Measurements from ENCODE around the gene MUC2. TPM values are rescaled to one million over a fixed set of nuclear protein-coding genes. Genes with fewer than 3 reads are reported as not detected.

MUC2 gene
- not detected for total RNA-seq

GRCh38 chr11:1074244-1075221 is at the start of gene MUC2:
Gene MUC2, plus strand, starts transcription at chr11:1074874.
- H3K4me3 Mint-ChIP-seq, result no peak within 1 kb of the TSS
- peaks cover 3% of the 10 kb centered on the region for H3K27me3 Mint-ChIP-seq
- no peaks in the 10 kb centered on the region for H3K9me3 Mint-ChIP-seq
- ChIA-PET POLR2A (no interaction called here), CTCF (no interaction called here)
- no peak within 1 kb of the TSS for H3K27ac Mint-ChIP-seq
- no peak for DNase-seq
- no peaks in the 10 kb centered on the region for H3K36me3 Mint-ChIP-seq (ENCODE audit: low read depth)
- no peaks in the 10 kb centered on the region for H3K4me1 Mint-ChIP-seq

- CTCF ChIA-PET, result no interaction called here
- Mint-ChIP-seq H3K9me3 (no peaks in the 10 kb centered on the region), H3K4me3 (no peak overlapping the region), H3K36me3 (ENCODE audit: low read depth) (no peaks in the 10 kb centered on the region), H3K27ac (no peak overlapping the region), H3K27me3 (no peaks in the 10 kb centered on the region), H3K4me1 (no peaks in the 10 kb centered on the region)
- POLR2A ChIA-PET, result no interaction called here
- no peak for DNase-seq
Measured at GRCh38 chr11:1025410-1026162, 49.1 kb upstream of the MUC2 start.

GRCh38 chr11:1026163-1026450 is 48.6 kb upstream of the MUC2 start:
- CTCF ChIA-PET, result no interaction called here
- Mint-ChIP-seq H3K27ac (no peak overlapping the region), H3K4me3 (no peak overlapping the region)

GRCh38 chr11:1026641-1027482 is 47.8 kb upstream of the MUC2 start:
- H3K36me3 Mint-ChIP-seq (ENCODE audit: low read depth), result no peaks in the 10 kb centered on the region
- ChIA-PET POLR2A (no interaction called here), CTCF (no interaction called here)
- H3K27me3 Mint-ChIP-seq, result no peaks in the 10 kb centered on the region
- H3K4me1 Mint-ChIP-seq, result no peaks in the 10 kb centered on the region
- H3K27ac Mint-ChIP-seq, result no peak overlapping the region
- no peaks in the 10 kb centered on the region for H3K9me3 Mint-ChIP-seq
- H3K4me3 Mint-ChIP-seq, result no peak overlapping the region
- no peak for DNase-seq

More at GRCh38 chr11:1026163-1026450, 48.6 kb upstream of the MUC2 start:
- Mint-ChIP-seq H3K36me3 (ENCODE audit: low read depth) (no peaks in the 10 kb centered on the region), H3K9me3 (no peaks in the 10 kb centered on the region), H3K27me3 (no peaks in the 10 kb centered on the region), H3K4me1 (no peaks in the 10 kb centered on the region)
- POLR2A ChIA-PET, result no interaction called here
- no peak for DNase-seq

GRCh38 chr11:1027483-1028290 is 47.0 kb upstream of the MUC2 start:
- Mint-ChIP-seq H3K4me1 (no peaks in the 10 kb centered on the region), H3K27ac (no peak overlapping the region), H3K36me3 (ENCODE audit: low read depth) (no peaks in the 10 kb centered on the region), H3K4me3 (no peak overlapping the region), H3K27me3 (no peaks in the 10 kb centered on the region), H3K9me3 (peaks cover 7% of the 10 kb centered on the region)
- POLR2A ChIA-PET, result no interaction called here
- CTCF ChIA-PET, result no interaction called here
- no peak for DNase-seq

GRCh38 chr11:1028291-1028540 is 46.5 kb upstream of the MUC2 start:
- peaks cover 7% of the 10 kb centered on the region for H3K9me3 Mint-ChIP-seq
- H3K4me1 Mint-ChIP-seq, result no peaks in the 10 kb centered on the region
- no peaks in the 10 kb centered on the region for H3K36me3 Mint-ChIP-seq (ENCODE audit: low read depth)
- no peaks in the 10 kb centered on the region for H3K27me3 Mint-ChIP-seq
- ChIA-PET POLR2A (no interaction called here), CTCF (no interaction called here)
- no peak for DNase-seq
- H3K27ac Mint-ChIP-seq, result no peak overlapping the region
- no peak overlapping the region for H3K4me3 Mint-ChIP-seq

GRCh38 chr11:1028616-1029015 is 46.1 kb upstream of the MUC2 start:
- POLR2A ChIA-PET, result no interaction called here
- Mint-ChIP-seq H3K4me1 (no peaks in the 10 kb centered on the region), H3K27me3 (no peaks in the 10 kb centered on the region), H3K27ac (no peak overlapping the region), H3K4me3 (no peak overlapping the region), H3K9me3 (peaks cover 7% of the 10 kb centered on the region), H3K36me3 (ENCODE audit: low read depth) (no peaks in the 10 kb centered on the region)
- CTCF ChIA-PET, result no interaction called here
- no peak for DNase-seq

- DNase-seq, result no peak
- ChIA-PET CTCF (no interaction called here), POLR2A (no interaction called here)
- Mint-ChIP-seq H3K9me3 (peaks cover 7% of the 10 kb centered on the region), H3K4me3 (no peak overlapping the region), H3K36me3 (ENCODE audit: low read depth) (no peaks in the 10 kb centered on the region), H3K27ac (no peak overlapping the region), H3K4me1 (no peaks in the 10 kb centered on the region), H3K27me3 (no peaks in the 10 kb centered on the region)
Measured at GRCh38 chr11:1029051-1029450, 45.6 kb upstream of the MUC2 start.

GRCh38 chr11:1029654-1030053 is 45.0 kb upstream of the MUC2 start:
- Mint-ChIP-seq H3K27ac (no peak overlapping the region), H3K27me3 (no peaks in the 10 kb centered on the region), H3K9me3 (peaks cover 7% of the 10 kb centered on the region), H3K4me1 (no peaks in the 10 kb centered on the region), H3K36me3 (ENCODE audit: low read depth) (no peaks in the 10 kb centered on the region), H3K4me3 (no peak overlapping the region)
- ChIA-PET CTCF (no interaction called here), POLR2A (no interaction called here)
- DNase-seq, result no peak

- Mint-ChIP-seq H3K27me3 (no peaks in the 10 kb centered on the region), H3K9me3 (peaks cover 7% of the 10 kb centered on the region), H3K27ac (no peak overlapping the region), H3K4me3 (no peak overlapping the region), H3K36me3 (ENCODE audit: low read depth) (no peaks in the 10 kb centered on the region), H3K4me1 (no peaks in the 10 kb centered on the region)
- ChIA-PET POLR2A (no interaction called here), CTCF (no interaction called here)
- no peak for DNase-seq
Measured at GRCh38 chr11:1030086-1030485, 44.6 kb upstream of the MUC2 start.

GRCh38 chr11:1030556-1030955 is 44.1 kb upstream of the MUC2 start:
- H3K9me3 Mint-ChIP-seq, result peaks cover 7% of the 10 kb centered on the region
- no peak for DNase-seq
- H3K27me3 Mint-ChIP-seq, result no peaks in the 10 kb centered on the region
- H3K27ac Mint-ChIP-seq, result no peak overlapping the region
- ChIA-PET CTCF (no interaction called here), POLR2A (no interaction called here)
- no peaks in the 10 kb centered on the region for H3K36me3 Mint-ChIP-seq (ENCODE audit: low read depth)
- H3K4me3 Mint-ChIP-seq, result no peak overlapping the region
- no peaks in the 10 kb centered on the region for H3K4me1 Mint-ChIP-seq

- POLR2A ChIA-PET, result no interaction called here
- no peak overlapping the region for H3K27ac Mint-ChIP-seq
- peaks cover 7% of the 10 kb centered on the region for H3K9me3 Mint-ChIP-seq
- no peak for DNase-seq
- no peaks in the 10 kb centered on the region for H3K27me3 Mint-ChIP-seq
- H3K4me1 Mint-ChIP-seq, result no peaks in the 10 kb centered on the region
- CTCF ChIA-PET, result no interaction called here
- H3K4me3 Mint-ChIP-seq, result no peak overlapping the region
- no peaks in the 10 kb centered on the region for H3K36me3 Mint-ChIP-seq (ENCODE audit: low read depth)
Measured at GRCh38 chr11:1031121-1031899, 43.4 kb upstream of the MUC2 start.
